NCI-H524 (cell line): ENCODE results near the gene RASA3.

Experiments
- DNase-seq, 2 experiments: peaks; one replicate each; lab custom pipeline; 2025; lab: John Stamatoyannopoulos, UW

Gene RASA3

GRCh38 chr13:113936166-113936965, 196.1 kb downstream of the RASA3 start:
- no peak for DNase-seq

- no peak for DNase-seq
Observed at GRCh38 chr13:113935001-113935844, 197.2 kb downstream of the RASA3 start.

- no peak for DNase-seq
Observed at GRCh38 chr13:113934576-113934975, 197.8 kb downstream of the RASA3 start.

GRCh38 chr13:113933901-113934300, 198.5 kb downstream of the RASA3 start:
- DNase-seq, result no peak

- DNase-seq, result no peak
Observed at GRCh38 chr13:113931841-113932459, 200.5 kb downstream of the RASA3 start.

- DNase-seq, result no peak
Observed at GRCh38 chr13:113930671-113931637, 201.5 kb downstream of the RASA3 start.

- no peak for DNase-seq
Observed at GRCh38 chr13:113929628-113930615, 202.5 kb downstream of the RASA3 start.

GRCh38 chr13:113928685-113929627, 203.5 kb downstream of the RASA3 start:
- DNase-seq, result no peak
